ENCODE measurements around the gene DET1.
A peak's percentile ranks its signal among the peaks of the same experiment; 100 is the strongest.
"Not testable (repeated sequence)": the region's sequence is repeated elsewhere in the genome, so short reads cannot be mapped to it uniquely, and the experiment has no call there.

DET1 gene

DNA sequence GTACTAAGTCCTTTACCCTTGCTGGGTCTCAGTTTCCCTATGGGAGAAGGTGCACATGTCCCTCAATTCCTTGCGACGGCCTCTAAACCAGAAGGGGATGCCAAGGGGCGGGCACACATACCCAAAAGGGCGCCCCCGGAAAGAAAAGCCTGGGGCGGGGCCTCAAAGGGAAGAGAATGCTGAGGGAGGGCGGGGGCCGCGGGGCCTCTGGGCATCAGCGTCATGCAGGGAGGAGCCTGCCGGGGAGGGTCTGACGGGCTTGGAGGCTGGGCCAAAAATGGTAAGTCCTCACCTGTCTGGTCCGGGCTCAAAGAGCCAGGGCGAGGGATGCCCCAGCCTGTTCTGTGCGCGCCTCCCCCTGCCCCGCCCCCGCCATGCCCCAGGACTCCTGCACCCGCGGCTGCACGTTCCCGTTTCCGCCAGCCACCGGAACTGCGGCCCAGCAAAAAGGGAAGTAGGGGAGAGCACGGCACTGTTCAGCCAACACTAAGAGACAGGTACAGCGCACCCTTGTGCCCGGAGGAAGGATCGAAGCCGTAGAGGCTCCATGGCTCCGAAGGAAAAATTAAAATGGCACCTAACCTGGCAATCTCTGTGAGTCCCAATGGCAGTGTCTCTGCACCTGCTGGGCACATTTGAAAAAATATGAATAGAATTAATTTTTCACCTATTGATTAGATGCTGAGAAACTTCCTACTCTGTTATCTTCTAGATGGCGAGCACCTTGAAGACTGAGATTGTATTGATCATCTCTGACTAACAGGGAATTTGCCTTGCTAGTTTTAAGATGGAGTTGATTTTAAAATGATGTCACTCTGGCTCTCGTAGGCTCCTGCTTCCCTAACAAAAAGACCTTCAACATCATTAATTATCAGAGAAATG is at the start of gene DET1:
DET1 (minus strand) TSS at position 434 of the 882 bp plus-strand sequence. CDS start 14,976 bp downstream, outside the sequence.
- peak; percentile 93 to 94 for DNase-seq

DNA sequence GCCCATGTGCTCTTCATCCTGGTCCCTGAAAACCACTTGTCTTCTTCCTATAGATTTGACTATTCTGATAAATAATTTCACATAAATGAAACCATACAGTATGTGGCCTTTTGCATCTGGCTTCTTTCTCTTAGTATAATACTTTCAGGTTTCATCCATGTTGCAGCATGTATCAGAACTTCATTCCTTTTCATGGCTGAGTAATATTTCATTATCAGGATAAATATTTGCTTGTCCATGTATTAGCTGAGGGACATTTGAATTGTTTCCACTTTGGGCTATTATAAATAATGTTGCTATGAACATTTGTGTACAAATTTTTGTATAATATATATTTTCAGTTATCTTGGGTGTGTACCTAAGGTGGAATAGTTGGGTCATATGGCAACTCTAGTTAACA is 44.9 kb upstream of the DET1 start:
- no peak for DNase-seq

DNA sequence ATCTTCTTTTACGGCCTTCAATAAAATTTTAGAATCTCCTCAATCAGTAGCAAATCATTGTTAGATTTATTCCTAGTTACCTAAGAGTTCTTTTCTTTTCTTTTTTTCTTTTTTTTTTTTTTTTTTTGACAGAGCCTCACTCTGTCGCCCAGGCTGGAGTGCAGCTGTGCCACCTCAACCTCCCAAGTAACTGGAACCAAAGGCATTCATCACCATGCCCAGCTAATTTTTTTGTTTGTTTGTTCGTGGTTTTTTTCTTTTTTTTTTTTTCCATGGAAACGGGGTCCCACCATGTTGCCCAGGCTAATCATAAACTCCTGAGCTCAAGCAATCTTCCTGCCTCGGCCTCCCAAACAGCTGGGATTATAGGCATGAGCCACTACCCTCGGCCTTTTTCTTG is 44.3 kb upstream of the DET1 start:
- no peak for DNase-seq

DNA sequence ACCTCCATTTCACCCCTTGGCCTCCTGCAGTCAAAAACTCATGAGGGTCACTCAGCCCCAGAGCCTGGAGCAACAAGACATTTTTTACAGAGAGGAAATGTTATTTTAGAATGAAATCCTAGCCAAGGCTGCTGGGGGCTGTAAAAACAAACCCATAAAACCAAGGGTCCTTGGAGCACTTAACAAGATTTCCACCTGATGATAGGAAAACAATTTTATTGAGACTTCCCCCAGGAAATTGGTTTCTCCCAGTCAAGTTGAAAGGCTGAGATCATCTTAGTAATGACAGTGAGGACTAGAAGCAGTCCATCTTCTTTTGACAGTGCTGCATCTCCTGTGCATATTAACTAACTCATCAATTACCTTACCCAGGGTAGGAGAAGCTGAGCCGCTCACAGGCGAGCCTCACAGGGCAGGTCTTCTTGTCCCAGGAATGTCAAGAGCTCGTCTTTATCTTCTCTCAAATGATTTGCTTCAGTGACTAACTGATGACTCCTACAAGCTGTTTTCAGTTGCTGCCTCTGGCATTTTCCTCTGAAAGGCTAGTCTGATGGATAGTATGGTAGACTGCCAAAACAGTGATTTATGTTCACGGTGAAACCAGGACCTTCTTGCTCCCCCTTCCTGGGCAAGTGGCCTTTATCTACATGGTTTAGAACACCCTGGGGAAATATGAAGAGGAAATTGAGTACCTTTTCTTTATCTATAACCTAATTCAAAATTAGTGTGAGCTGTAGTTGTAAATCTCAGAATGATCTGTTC is 40.1 kb upstream of the DET1 start:
- no peak for DNase-seq

DNA sequence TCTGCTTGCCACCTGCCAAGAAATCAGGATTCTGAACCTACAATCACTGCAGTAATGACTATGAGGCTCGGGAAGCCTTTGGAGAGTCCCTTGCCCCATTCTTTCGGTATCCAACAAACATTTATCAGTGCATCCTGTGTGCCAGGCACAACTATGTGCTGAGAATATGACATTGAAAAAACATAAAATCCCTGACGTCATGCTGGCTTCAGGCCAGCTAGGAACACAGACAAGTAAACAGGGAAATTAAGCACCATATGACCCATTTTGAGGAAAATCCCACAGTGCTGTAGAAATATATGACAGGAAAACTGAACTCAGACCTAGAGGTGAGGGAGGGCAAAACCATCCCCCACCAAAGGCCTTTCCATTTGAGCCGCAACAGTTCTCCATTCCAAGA is 34.1 kb upstream of the DET1 start:
- no peak for DNase-seq

DNA sequence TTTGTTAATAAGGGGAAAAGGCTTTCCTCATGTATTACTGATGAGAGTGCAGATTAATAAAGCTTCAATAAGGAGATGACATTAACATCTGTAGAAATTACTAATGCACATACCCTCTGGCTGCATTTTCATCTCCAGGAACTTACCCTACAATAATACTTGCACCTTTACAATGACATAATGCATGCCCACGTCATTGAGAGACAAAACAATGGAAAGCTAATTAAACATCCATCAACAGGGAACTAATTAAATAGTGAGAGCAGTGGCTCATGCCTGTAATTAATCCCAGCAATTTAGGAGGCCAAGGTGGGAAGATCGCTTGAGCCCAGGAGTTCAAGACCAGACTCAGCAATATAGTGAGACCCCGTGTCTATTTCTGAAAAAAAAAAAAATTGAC is 32.8 kb upstream of the DET1 start:
- DNase-seq = no peak

DNA sequence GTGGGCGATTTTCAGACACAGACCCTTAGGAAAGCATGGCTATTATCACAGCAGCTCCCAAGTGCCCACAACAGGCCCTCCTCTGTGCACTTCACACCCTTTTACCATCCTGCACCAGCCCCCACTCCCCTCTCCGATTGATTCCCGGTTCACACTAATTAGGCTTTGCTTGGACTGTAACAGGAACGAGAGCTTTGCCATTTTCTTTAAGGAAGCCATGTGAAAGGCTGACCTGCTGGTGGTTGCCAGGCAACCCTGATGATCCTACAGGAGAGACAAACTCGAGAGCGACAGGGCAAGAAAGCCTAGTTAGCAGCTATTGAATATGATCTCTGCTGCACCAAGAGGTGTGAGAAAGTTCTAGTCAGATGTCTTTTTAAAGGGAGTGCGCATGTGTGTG is 28.2 kb upstream of the DET1 start:
- no peak for DNase-seq

DNA sequence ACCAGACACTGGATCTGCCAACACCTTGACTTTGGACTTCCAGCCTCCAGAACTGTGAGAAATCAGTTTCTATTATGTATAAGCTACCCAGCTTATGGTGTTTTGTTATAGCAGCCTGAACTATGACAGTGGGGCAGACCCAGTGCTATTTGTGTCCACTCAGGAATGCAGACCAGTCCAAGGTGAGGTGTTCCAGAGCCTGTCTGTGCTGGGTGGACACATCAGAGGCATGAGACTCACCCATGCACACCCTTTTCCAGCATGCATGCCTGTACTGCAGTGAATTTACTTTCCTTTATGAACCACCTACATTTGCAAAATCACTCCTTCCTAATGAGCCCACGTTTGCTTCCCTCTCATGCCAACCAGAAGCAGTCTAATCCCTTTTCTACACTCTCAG is 27.6 kb upstream of the DET1 start:
- no peak for DNase-seq

DNA sequence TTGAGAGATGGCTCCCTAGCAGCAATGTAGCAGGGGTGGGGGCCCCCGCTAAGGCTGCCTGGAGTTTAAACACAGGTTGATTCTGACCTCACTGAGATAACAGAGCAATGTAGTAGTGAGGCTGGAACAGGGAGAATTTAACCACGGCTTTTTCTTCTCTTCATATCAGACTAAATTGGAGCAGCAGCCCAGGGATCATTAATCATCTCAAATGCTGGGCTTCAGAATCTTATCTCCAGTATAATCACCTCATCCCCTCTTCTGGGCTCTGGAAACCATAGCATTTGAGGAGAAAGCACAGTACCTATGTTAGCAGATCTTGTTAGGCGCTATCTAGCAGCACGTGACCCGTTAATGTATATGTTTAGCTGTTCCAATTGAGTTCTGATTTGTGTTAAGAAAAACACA is 25.4 kb upstream of the DET1 start:
- DNase-seq = no peak

DNA sequence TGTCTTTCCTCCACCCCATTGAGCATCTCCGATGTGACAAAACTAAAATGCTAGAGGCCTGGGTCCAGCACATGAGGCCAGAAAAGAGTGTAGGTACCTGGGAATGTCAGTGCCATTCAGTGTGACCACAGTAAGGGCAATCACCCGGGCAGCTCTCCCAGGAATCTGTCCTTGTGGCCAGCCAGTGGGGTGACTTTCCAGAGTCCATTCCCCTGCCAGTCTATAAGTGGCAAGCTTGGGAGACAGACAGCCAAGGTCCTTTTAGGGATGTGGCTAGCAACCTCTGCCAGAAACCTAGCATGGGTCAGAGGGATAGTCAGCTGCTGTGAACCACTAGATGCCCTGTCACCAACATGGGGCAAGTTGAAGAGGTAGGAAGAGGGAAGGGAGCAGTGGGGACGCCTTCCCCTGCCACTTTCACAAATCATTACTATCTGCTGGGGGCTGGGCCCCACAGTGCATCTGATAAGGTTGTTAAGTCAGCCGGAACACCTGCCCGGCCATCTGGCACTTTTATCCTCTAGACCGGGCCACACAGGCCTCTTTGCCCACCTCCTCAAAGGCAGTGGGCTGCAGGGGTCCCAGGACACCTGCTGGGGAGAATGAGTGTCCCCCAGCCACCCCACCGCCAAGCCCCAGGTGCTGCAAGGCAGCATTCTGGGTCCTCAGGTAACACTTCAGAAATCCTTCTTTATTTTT is 24.8 kb upstream of the DET1 start:
- DNase-seq = no peak

DNA sequence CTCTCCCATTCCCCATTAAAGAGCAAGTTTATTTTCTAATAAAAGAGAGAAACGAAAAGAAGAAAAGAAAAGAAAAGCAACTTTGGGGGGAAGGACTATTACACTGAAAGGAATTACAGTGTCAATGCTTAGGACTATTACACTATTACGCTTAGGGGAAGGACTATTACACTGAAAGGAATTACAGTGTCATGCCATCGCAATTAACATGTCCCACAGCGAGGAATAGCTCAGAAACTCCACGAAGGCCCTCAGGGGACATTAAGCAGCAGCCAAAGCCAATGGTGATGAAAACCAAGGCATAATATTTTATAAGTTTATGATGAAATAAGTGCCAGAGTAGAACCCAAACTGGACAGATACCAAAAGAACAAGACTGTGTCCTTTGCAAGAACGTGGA is 22.1 kb upstream of the DET1 start:
- DNase-seq = no peak

DNA sequence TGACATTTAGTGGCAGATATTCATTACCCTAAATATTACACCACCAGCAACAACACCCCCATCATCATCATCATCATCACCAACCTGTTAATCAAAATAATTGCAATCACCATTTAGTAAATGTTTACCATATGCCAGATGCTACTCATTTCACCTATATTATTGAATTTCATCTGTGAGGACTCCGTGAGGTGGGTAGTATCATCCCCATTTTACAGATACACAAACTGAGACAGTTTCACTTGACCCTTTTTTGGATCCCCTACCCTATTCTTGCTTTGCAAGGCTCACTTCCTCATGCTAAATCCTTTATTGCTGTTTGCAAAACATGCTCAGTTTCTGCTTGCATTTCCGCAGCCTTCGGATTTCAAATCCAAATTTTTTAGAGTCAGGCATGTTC is 18.3 kb upstream of the DET1 start:
- no peak for DNase-seq

DNA sequence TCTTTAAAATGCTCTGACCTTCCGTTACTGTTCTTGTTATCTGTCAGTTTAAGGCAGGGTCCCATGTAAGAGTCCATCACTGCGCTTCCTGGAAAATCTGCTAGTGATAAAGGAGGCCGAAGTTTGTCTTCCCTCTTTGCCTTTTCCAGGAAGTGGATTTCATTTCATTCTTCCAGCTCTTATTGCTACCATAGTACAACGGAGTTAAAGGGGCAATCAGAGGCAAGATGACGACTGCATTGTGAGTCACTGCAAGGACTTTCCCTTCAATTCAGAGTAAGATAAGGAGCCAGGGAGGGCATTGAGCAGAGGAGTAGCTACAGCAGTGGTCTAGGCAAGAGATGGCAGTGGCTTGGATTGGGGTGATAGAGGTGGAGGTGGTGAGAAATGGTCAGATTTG is 17.2 kb upstream of the DET1 start:
- DNase-seq = no peak

DNA sequence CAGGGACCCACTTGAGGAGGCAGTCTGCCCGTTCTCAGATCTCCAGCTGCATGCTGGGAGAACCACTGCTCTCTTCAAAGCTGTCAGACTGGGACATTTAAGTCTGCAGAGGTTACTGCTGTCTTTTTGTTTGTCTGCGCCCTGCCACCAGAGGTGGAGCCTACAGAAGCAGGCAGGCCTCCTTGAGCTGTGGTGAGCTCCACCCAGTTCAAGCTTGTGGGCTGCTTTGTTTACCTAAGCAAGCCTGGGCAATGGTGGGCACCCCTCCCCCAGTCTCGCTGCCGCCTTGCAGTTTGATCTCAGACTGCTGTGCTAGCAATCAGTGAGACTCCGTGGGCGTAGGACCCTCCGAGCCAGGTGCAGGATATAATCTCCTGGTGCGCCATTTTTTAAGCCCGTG is 13.1 kb upstream of the DET1 start:
- not testable (repeated sequence) for DNase-seq

DNA sequence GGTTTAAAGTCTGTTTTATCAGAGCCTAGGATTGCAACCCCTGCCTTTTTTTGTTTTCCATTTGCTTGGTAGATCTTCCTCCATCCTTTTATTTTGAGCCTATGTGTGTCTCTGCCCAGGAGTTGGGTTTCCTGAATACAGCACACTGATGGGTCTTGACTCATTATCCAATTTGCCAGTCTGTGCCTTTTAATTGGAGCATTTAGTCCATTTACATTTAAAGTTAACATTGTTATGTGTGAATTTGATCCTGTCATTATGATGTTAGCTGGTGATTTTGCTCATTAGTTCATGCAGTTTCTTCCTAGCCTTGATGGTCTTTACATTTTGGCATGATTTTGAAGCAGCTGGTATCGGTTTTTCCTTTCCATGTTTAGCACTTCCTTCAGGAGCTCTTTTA is 11.5 kb upstream of the DET1 start:
- not testable (repeated sequence) for DNase-seq

DNA sequence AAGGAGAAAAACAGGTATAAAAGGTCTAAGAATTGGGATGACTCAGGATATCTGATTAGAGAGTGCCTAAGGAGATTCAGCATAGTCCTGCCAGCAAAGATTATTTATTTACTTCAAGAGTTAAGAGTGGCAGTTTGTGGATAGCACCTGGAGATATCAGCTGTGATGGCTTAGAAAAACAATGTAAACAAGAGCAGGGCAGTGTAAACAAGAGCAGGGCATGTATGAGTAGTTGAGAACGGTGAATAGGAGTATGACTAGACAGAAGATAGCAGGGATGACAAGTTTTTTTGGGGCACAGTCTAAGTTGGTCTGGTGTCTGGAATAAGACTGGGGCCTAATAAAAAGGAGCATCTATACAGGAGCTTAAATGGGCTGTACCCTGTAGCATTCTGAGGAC is 1.5 kb upstream of the DET1 start:
- DNase-seq = not testable (repeated sequence)

DNA sequence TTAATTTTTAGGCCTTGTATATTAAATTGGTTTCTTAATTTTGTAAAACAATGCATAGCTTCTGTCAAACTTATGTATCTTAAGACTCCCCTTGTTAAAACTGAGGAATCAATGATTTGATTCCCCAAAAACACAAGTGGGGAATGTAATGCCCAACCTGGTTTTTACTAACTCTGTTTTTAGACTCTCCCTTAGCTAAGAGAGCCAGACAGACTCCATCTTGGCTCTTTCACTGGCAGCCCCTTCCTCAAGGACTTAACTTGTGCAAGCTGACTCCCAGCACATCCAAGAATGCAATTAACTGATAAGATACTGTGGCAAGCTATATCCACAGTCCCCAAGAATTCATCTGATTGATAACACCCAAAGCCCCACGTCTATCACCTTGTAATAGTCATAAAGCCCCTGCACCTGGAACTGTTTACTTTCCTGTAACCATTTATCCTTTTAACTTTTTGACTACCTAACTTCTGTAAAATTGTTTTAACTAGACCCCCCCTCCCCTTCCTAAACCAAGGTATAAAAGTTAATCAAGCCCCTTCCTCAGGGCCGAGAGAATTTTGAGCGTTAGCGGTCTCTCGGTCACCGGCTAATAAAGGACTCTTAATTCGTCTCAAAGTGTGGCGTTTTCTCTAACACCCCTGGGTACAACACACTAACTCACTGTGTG is 768 bp downstream of the DET1 start:
- DNase-seq = not testable (repeated sequence)

DNA sequence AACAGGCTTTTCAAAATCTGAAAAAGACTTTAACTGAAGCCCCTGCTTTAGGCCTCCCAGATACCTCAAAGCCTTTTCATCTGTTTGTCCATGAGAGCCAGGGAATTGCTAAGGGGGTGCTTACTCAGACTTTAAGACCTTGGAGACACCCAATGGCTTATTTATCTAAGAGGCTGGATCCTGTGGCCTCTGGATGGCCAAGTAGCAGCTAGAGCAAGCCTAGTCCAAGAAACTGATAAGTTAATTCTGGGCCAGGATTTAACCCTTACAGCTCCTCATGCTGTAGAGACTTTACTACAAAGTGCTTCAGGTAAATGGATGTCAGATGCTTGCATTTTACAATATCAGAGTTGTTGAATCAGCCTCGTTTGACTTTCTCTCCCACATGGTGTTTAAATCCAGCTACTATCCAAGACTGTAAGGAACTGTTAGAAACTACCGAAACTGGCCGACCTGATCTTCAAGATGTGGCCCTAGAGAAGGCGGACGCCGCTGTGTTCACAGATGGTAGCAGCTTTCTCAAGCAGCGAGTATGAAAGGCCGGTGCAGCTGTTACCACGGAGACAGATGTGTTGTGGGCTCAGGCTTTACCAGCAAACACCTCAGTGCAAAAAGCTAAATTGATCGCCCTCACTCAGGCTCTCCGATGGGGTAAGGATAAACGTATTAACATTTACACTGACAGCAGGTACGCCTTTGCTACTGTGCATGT is 3.3 kb downstream of the DET1 start:
- DNase-seq = no peak

DNA sequence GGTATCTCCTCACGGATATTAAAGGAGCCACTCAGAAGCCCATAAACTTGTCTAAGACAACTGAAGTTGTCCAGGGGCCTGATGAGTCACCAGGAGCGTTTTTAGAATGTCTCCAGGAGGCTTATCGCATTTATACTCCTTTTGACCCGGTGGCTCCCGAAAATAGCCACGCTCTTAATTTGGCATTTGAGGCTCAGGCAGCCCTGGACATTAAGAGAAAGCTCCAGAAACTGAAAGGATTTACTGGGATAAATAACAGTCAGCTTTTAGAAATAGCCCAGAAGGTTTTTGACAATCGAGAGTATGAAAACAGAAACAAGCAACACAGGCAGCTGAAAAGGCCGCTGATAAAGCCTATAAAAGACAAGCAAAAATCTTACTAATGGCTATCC is 4.1 kb downstream of the DET1 start:
- DNase-seq = no peak

DNA sequence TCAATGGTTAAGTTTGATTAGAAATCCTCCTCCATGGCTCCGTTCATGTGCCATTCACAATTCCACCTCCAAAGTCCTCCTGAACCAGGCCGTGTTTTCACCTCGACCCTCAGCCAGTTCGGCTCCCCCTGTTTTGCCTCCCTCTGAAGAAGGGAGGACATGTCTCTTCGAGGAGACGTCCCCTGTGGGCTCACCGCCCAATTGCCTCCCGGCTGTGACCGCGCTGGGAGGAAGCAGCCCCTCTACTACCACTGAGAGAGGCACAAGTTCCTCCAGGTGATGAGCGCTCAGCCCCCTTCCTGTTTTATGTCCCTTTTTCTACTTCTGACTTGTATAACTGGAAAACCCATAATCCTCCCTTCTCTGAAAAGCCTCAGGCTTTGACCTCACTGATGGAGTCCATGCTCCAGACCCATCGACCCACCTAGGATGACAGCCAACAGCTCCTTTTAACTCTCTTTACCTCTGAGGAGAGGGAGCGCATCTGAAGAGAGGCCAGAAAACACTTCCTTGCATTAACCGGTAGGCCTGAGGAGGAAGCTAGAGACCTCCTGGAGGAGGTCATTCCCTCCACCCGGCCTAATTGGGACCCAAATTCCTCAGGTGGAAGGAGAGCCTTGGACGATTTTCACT is 4.7 kb downstream of the DET1 start:
- DNase-seq = no peak

DNA sequence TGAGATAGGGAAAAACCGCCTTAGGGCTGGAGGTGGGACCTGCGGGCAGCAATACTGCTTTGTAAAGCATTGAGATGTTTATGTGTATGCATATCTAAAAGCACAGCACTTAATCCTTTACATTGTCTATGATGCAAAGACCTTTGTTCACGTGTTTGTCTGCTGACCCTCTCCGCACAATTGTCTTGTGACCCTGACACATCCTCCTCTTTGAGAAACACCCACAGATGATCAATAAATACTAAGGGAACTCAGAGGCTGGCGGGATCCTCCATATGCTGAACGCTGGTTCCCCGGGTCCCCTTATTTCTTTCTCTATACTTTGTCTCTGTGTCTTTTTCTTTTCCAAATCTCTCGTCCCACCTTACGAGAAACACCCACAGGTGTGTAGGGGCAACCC is 5.4 kb downstream of the DET1 start:
- not testable (repeated sequence) for DNase-seq

DNA sequence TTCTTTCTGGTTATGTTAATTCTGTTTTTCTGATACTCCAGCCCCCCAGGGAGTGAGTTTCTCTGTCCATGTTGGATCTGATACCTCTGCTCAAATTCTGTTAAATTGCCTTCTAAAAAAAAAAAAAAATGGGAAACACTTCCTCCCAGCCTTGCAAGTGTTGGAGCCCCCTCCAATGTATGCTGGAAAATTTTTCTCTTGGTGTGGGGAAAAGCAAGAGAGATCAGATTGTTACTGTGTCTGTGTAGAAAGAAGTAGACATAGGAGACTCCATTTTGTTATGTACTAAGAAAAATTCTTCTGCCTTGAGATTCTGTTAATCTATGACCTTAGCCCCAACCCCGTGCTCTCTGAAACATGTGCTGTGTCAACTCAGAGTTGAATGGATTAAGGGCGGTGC is 6.1 kb downstream of the DET1 start:
- DNase-seq = not testable (repeated sequence)

Data from activated CD4-positive, alpha-beta T cell treated with anti-CD3 and anti-CD28 coated beads for 4 hours (primary cell).